ENCODE measurements around the gene UBE2QL1. TPM values are rescaled to one million over a fixed set of nuclear protein-coding genes. Genes with fewer than 3 reads are reported as not detected.

The UBE2QL1 gene
- total and polyA plus RNA-seq, 2 donors from 2014 or later, result 0.31 to 4.8 TPM

DNA sequence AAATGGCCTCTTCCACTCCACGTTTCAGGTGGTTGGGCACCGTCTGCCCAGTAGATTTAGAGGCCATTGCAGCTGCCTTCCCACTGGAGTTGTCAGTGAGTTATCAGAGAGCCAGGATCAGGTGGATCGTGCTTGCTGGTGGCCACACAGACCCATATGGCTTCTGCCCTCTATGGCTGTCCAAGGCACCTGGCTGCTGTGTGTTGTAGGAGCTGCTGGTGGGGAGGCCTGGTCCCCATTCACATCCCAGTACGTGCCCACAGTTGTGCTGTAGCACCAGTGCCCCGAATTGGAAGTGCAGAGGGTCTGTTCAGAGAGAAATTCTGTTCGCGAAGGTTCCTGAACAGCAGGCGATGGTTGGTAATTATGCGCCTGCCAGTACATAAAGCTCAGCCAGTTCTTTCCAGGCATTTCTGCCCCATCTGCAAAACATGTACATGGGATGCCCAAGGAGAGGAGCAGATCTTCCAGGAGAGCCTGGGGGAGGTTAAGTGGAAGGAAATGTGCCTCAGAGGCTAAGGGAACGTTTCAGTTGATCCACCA, 41.1 kb downstream of the UBE2QL1 start:
- no peaks in the 10 kb centered on the region for H3K27me3 ChIP-seq (ENCODE audit: control insufficient read depth, insufficient read depth, low read length)
- H3K36me3 ChIP-seq (ENCODE audit: control insufficient read depth in 2 of 3, insufficient read depth in 3 of 3, low read length in 3 of 3), result no peaks in the 10 kb centered on the region
- H3K9me3 ChIP-seq (ENCODE audit: control insufficient read depth in 2 of 3, insufficient read depth in 1 of 3, low read length in 3 of 3), result no peaks in the 10 kb centered on the region
- intact Hi-C loops (cut with DNase I), result no loop called here
- FAIRE-seq (no peak), DNase-seq (no peak)
- no peak overlapping the region for H3K4me3 ChIP-seq (ENCODE audit: low read length in 3 of 3)
- H3K9ac ChIP-seq (ENCODE audit: low read length in 3 of 3), result no peak overlapping the region
- TF ChIP-seq, protein P1, sequence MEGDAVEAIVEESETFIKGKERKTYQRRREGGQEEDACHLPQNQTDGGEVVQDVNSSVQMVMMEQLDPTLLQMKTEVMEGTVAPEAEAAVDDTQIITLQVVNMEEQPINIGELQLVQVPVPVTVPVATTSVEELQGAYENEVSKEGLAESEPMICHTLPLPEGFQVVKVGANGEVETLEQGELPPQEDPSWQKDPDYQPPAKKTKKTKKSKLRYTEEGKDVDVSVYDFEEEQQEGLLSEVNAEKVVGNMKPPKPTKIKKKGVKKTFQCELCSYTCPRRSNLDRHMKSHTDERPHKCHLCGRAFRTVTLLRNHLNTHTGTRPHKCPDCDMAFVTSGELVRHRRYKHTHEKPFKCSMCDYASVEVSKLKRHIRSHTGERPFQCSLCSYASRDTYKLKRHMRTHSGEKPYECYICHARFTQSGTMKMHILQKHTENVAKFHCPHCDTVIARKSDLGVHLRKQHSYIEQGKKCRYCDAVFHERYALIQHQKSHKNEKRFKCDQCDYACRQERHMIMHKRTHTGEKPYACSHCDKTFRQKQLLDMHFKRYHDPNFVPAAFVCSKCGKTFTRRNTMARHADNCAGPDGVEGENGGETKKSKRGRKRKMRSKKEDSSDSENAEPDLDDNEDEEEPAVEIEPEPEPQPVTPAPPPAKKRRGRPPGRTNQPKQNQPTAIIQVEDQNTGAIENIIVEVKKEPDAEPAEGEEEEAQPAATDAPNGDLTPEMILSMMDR (IDR thresholded peaks at IDR 0.05; ENCODE audit: borderline replicate concordance, extremely low read depth, insufficient read depth), result no peak
- no peak overlapping the region for H3K27ac ChIP-seq (ENCODE audit: low read depth in 2 of 2, low read length in 2 of 2)
- H3K4me1 ChIP-seq (ENCODE audit: control insufficient read depth in 2 of 3, insufficient read depth in 2 of 3, low read depth in 1 of 3, low read length in 3 of 3), result peaks cover 0 to 2% (median 0%) of the 10 kb centered on the region in 3 donors

DNA sequence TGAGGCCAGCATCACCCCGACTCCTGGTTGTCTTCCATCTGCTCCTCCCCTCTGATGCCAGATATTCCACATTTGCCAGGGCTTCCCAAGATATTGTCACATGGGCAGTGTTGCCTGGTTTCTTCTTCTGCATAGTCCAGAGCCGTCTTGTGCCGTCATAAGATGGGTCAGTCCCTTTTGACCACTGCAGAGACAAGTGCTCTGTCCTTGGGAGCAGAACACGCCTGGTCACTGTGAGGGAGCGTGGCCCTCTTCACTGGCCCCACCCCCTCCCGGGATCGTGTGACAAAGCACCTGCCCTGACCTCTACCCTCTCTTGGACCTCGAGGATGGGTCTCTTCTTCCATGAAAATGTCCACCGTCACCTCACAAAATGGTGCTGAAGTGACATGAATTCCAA, 41.6 kb downstream of the UBE2QL1 start:
- Histone ChIP-seq H3K27me3 (ENCODE audit: control insufficient read depth, insufficient read depth, low read length) (no peaks in the 10 kb centered on the region), H3K4me1 (ENCODE audit: control insufficient read depth in 2 of 3, insufficient read depth in 2 of 3, low read depth in 1 of 3, low read length in 3 of 3) (peaks cover 0 to 2% (median 0%) of the 10 kb centered on the region in 3 donors), H3K4me3 (ENCODE audit: low read length in 3 of 3) (no peak overlapping the region), H3K36me3 (ENCODE audit: control insufficient read depth in 2 of 3, insufficient read depth in 3 of 3, low read length in 3 of 3) (no peaks in the 10 kb centered on the region), H3K9ac (ENCODE audit: low read length in 3 of 3) (no peak overlapping the region), H3K27ac (ENCODE audit: low read depth in 2 of 2, low read length in 2 of 2) (no peak overlapping the region), H3K9me3 (ENCODE audit: control insufficient read depth in 2 of 3, insufficient read depth in 1 of 3, low read length in 3 of 3) (no peaks in the 10 kb centered on the region)
- no peak for DNase-seq
- no peak for FAIRE-seq
- TF ChIP-seq, protein P1 (IDR thresholded peaks at IDR 0.05; ENCODE audit: borderline replicate concordance, extremely low read depth, insufficient read depth), result no peak
- intact Hi-C loops (cut with DNase I), result no loop called here

DNA sequence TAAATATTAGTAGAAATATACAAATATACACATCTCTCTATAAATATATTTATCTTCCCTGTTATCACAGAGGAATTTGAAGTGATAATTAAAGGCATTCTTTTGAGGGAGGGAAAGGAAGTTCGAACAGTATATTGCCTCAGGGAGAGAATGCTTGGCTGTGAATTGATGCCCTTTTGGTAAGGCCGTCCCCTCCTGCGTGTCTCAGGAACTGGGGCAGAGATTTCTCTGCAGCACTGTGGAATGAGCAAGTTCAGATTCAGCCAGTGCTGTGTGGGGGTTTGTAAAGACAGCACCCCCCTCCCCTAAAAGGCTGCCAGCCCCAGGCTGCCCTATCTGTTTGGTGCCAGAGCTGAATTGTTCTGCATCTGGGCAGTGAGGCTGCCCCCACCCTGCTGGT, 42.0 kb downstream of the UBE2QL1 start:
- FAIRE-seq (no peak), DNase-seq (no peak)
- Histone ChIP-seq H3K27me3 (ENCODE audit: control insufficient read depth, insufficient read depth, low read length) (no peaks in the 10 kb centered on the region), H3K36me3 (ENCODE audit: control insufficient read depth in 2 of 3, insufficient read depth in 3 of 3, low read length in 3 of 3) (no peaks in the 10 kb centered on the region), H3K4me1 (ENCODE audit: control insufficient read depth in 2 of 3, insufficient read depth in 2 of 3, low read depth in 1 of 3, low read length in 3 of 3) (peaks cover 0 to 2% (median 0%) of the 10 kb centered on the region in 3 donors), H3K9me3 (ENCODE audit: control insufficient read depth in 2 of 3, insufficient read depth in 1 of 3, low read length in 3 of 3) (no peaks in the 10 kb centered on the region), H3K27ac (ENCODE audit: low read depth in 2 of 2, low read length in 2 of 2) (no peak overlapping the region), H3K4me3 (ENCODE audit: low read length in 3 of 3) (no peak overlapping the region), H3K9ac (ENCODE audit: low read length in 3 of 3) (no peak overlapping the region)
- TF ChIP-seq, protein P1 (IDR thresholded peaks at IDR 0.05; ENCODE audit: borderline replicate concordance, extremely low read depth, insufficient read depth), result no peak
- intact Hi-C loops (cut with DNase I), result no loop called here
